Amygdala (tissue), 56 donors: ENCODE measurements around the gene PTP4A2.
"Not testable (repeated sequence)": the region's sequence is repeated elsewhere in the genome, so short reads cannot be mapped to it uniquely, and the experiment has no call there.

Experiments
- DNase-seq, 56 donors: peaks; one replicate each; lab custom pipeline; 2025; lab: John Stamatoyannopoulos, UW

PTP4A2 gene

GRCh38 chr1:31952825-31953220 is 14.7 kb upstream of the PTP4A2 start:
- DNase-seq: no peak

DNA sequence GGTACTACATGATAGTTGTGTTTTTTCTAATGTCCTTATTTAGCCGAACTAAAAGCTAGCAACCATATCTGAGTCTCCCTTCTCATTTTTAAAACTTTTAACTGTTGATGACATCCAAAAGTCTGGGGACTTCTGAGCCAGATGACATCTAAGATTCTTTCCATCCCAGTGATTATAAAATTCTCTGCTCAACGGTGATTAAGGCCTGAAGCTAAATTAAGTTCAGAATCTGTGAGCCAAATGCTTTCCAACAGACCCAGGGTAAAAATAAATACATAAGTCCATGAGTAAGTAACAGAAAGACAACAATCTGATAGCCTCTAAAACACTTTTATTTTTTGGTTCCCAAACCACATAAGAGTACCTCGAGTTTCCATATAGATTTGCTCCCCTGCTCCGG is 13.1 kb upstream of the PTP4A2 start:
- no peak for DNase-seq

DNA sequence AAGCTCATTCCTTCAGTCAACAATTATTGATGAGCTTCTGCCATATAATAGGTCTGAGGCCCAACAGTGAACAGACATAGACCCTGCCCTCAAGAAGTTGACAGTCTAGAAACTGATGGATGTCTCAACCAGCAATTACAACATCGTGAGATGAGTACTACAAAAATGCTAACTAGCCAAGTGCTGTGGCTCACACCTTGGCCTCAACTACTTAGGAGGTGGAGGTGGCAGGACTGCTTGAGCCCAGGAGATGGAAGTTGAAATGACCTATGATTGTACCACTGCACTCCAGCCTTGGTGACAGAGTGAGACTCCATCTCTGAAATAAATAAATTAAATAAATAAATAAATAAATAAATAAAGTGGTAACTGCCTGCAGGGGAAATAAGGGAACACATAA is 11.7 kb upstream of the PTP4A2 start:
- no peak for DNase-seq

GRCh38 chr1:31945677-31946076 is 7.5 kb upstream of the PTP4A2 start:
- not testable (repeated sequence) for DNase-seq

DNA sequence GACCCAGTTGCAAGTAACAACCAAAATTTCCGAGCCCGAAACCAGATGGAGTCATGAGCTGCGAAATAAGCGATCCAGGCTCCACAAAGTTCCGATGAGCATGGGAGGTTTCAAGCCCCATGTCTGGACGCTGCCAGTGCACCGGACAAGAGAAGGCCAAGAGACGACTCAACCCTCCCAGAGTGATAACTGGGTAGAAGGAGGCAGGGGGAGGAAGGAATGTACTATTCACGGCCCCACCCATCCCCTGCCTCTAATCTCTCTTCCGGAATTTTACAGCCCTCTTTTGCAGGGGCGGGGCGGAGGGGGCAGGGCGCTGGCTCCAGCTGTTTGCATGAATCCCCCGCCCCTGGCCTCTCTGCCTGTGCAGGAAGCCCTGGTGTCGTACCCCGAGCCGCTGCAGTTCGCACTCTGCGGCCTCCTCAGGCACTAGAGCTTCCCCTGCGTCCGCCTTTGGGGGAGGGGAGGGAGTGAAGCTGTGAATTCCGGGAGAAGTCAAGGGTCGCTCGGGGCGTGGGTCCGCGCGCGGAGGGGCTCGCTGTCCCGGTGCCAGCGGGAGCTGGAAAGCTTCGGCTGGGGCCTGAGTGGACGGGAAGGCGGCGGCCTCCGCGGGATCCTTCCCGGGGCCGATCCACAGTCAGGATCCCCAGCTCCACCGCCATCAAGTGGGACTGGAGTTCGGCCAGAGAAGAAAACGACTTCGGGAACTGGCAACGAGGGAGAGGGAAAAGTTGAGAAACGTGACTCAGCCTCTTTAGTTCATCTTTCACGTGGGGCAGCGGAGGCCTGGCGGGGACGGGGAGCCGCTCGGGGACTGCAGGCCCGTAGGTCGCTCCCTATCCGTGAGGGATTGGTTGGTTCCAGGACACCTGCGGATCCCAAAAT is 6.3 kb upstream of the PTP4A2 start:
- DNase-seq: peak in 25 of 56 donors; percentile 9 to 78 (median 35)

GRCh38 chr1:31943546-31944184 is 5.5 kb upstream of the PTP4A2 start:
- no peak for DNase-seq

GRCh38 chr1:31942061-31942460 is 3.9 kb upstream of the PTP4A2 start:
- not testable (repeated sequence) for DNase-seq

DNA sequence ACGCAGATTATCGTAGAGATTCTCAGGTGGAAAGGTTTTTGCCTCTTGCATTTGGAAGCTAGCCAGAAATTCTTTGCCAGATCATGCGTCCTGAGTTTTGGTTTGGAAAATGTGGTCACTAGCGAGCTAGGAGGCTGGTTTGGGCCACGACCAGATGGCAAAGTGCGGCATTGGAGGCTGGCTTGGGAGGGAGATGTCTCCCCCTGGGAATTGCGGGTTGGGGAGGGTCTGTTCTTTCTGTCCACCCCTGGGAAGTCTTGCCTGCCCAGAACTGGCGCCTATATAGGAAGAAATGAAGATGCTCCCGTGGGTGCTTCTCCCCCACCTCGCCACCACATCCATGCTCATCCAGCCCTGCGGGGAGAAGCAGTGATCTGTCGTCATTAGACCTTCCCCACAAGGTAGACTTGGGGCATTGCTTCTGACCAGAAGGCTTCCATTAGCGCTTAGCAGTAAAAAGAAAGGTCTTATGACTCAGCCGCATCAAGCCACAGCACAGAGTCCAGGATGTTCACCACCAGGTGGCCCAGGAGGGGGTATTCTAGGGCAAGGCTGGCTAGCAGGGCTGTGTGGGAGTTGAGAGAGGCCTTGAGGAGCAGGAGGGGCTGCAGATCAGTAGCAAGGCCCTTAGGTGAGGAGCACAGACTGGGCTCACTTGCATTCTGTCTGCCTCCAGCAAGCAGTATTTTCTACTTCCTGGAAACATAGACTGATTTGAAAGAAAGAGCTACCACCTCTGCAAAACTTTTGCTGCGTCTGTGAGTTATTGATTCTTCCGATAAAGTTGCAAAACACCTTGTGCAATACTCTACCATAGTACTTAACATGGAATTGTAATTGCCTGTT is 1.5 kb upstream of the PTP4A2 start:
- DNase-seq: no peak

GRCh38 chr1:31937300-31938183 is 626 bp downstream of the PTP4A2 start:
- peak in 54 of 56 donors; percentile 39 to 90 (median 77) for DNase-seq

DNA sequence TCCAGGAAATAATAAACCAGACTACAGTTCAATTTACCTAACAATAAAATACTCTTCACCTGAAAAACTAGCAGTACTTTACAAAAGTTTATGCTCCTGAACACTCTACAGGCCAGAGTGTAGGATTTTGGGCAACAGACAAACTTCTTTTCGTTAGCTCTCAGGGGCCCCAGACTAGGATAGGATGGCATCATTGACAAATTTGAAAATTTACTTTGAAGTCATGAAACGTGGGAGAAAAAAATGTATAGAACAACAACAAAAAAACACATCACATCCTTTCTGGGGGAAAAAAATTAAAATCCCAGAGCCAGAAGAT is 1.2 kb downstream of the PTP4A2 start:
- no peak for DNase-seq

GRCh38 chr1:31936278-31936980 is 1.7 kb downstream of the PTP4A2 start:
- no peak for DNase-seq

DNA sequence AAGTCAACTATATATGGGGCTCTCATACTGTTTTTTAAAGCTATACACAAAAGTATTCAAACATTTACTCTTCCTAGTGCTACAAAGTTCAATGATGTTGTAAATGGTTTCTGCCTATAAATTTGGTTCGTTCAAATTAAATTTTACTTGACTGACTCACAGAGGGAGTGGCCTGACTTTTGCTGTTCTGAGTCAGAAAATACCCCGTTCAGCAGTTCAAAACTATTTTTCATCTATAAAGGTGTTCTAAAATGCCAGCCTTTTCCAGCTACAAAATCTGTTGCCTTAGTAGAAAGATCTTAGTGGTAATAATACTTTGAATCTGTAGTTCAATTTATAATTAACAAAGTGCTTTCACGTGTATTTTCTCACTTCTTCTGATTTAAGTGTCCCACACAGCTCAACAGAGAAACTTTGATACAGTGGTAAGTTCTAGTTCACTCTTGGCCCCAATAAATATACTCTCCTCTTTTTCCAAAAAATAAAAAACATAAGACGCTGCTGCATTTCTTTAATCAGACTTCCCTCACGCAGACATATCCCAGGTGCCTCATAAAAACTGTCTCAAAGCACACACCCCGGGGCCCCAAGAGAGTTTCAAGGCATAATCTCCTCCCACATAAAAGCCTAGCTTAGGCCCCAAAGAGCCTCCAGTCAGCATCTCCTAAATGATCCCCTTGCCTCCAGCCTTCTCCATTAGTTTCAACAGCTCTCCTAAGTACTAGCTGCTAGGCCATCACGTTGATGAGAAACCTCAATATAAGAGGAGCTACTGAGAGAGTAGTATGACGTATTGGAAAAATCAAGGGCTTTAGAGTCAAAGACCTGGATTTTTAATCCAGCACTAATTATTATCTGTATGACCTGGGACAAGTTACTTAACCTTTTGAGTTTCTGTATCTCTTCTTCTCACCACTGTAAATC is 3.2 kb downstream of the PTP4A2 start:
- no peak for DNase-seq

DNA sequence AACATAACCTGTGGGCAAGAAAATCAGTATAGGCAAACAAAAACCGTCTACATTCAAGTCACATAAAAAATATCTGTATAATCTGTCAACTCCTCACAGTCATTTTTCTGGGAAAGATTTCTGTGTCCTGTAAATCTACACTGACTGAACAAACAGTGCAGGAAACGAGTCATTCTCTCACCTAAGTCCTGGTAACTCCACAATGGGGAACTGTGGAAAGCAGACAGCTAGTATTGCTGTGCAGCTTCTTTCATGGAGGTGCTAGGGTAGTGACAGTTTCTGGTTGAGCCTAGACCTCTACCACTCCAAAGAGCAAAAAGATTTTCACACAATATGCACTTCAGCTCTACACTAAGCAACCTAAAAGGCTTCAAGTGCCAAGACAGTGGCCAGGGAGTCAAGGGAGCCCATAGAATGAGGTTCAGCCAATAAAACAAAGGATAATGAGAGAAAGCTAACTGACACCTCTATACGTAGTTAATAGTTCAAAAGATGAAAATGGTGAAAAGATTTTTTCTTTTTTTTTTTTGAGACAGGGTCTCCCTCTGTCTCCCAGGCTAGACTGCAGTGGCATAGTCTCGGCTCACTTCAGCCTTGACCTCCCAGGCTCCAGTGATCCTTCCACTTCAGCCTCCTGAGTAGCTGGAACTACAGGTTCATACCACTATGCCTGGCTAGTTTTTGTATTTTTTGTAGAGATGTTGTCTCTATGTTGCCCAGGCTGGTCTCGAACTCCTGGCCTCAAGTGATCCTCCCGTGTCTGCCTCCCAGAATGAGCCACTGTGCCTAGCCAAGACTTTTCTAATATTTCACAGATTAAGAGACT is 5.5 kb downstream of the PTP4A2 start:
- DNase-seq: no peak

DNA sequence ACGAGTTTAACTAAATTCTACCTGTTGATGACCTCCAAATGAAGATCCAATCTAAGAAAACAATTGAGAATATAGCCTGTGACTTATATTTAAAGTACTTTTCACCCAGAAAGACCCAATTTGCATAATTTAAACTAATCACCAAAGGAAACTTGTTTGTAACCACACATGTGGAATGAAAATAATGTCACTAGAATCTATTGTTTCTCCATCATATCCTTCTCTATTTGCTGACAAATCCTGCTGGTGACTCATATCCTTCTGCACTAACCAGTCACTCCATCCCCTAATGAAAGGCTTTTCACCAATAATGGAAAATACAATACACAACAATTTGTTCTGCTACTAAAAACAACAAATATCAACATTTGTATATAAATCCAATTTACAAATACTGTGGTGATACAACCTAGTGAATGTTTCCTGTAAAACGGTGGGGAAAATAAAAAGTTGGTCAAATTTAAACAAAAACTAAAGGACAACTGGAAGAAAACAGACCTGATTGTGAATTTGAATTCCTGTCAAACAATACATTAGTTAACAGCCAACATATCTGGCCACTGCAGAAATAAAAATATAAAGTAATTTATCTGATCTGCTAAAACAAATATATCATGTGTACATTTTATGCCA is 6.5 kb downstream of the PTP4A2 start:
- no peak for DNase-seq

GRCh38 chr1:31930836-31931592 is 7.2 kb downstream of the PTP4A2 start:
- DNase-seq: no peak

GRCh38 chr1:31927661-31927980 is 10.5 kb downstream of the PTP4A2 start:
- no peak for DNase-seq
